GM19467 (cell line): ENCODE measurements around the gene RANBP1.

Experiments
- ATAC-seq: cut with Tn5 transposase; IDR thresholded peaks from one replicate; pipeline ENCODE4 v1.9.1; 2021; ENCODE audit warnings: mild to moderate bottlenecking, moderate library complexity; ENCODE audit not compliant: unreplicated experiment

RANBP1 gene

GRCh38 chr22:20167643-20168322, 51.9 kb downstream of the RANBP1 start:
- no peak for ATAC-seq

DNA sequence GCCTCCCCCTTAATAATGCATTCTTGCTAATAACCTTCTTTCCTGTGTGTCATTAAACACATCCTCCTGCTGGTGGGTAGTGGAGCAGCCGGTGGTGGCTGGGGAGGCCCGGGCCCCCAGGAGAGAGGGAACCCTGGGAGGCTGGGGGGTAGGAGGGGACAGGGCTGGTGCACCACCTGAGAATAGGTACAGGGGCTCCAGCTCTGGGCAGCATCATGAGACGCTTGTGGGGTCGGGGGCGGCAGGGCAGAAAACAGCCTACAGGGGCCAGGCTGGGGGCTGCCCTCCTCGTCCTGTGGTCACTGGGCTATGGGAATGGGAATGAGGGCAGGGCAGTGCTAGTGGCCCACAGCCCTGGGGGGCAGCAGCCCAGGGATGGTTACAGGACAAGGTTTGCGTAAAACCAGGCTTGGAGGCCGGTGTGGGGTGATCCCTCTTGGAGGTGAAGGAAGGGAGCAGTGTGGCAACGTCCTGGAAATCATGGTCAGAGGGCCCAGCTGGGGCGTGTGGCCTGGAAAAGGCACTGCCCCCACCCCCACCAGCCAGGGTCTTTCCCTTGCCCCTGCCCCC, 53.4 kb downstream of the RANBP1 start:
- no peak for ATAC-seq

- ATAC-seq: no peak
Measured at GRCh38 chr22:20170170-20170569, 54.3 kb downstream of the RANBP1 start.

- ATAC-seq: no peak
Measured at GRCh38 chr22:20171288-20172140, 55.6 kb downstream of the RANBP1 start.

- ATAC-seq: no peak
Measured at GRCh38 chr22:20172141-20172613, 56.3 kb downstream of the RANBP1 start.

- no peak for ATAC-seq
Measured at GRCh38 chr22:20173246-20173645, 57.3 kb downstream of the RANBP1 start.

DNA sequence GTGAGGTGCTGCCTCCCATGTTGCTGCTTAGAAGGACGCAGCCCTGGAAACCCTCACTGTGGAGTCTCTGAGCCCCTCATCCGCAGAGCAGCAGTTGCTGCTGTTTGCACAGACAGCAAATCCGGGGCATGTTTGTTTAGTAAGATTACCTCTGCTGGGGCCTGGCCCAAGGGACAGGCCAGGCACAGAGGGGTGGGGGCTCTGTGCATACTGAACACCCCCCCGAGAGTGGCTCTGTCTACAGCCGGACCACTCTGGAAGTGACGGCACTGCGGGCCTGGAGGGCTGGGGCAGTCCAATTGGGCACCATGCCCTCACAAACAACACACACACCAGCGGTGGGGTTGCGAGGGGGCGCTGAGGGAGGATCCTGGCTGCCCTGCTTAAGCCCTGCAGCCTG, 57.9 kb downstream of the RANBP1 start:
- no peak for ATAC-seq

DNA sequence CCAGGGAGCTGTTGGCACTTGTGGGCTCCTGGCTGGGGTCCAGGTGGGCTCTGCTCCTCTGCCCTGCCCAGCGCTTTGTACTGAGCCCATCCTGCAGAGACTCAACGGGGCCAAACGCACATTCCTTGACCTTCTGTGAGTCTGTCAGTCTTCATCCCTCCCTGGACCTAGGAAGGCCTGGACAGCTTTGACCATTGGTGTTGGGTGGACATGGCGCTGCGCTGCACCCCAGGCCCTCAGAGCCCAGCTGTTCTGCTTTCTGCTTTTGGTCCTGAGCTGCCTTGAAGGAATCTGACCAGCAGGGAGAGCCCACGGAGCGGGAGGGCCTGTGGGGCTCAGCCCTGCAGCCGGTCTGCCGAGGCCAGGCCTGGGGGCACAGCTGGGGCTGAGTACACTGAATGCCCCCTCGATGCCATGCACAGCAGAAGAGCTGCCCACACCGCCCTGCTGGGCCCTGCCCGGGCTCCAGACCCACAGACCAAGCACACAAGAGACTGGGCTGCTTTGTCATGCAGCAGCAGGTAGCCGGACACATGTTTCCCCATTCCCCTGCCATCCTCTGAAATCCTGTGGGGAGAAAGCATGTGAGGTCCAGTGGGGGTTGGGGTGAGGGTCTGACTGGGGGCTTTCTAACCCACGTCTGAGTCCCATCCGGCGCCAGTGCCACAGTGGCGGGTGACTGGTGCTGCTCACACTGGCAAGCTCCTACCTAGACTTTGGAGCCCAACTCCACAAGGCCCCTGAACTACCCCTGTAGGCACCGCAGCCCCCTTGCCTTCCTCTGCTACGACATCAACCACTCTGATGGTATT, 59.1 kb downstream of the RANBP1 start:
- ATAC-seq: no peak

DNA sequence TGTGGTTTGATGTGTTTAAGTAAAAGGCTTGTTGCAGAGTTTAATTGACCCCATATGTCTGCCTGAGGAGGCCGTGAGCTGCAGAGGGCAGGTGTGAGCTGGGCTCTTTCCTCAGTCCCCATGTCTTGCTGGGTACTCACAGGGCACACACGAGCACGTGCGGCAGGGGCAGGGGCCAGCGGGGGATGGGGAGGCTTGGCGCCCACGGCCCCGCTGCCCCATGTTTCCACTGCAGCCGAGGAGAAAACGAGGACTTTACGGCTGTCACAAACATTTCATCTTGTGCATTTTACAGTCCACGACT, 59.6 kb downstream of the RANBP1 start:
- no peak for ATAC-seq

- ATAC-seq: no peak
Measured at GRCh38 chr22:20176421-20177085, 60.6 kb downstream of the RANBP1 start.
